Cerebellar cortex (tissue), 1 donor: ENCODE results near the gene ZNF385B.
"Not testable (repeated sequence)": the region's sequence is repeated elsewhere in the genome, so short reads cannot be mapped to it uniquely, and the experiment has no call there.

Experiments
- DNase-seq: peaks from one replicate; pipeline ENCODE4 v3.0.0-alpha.2; 2015; ENCODE audit warnings: low spot score

The ZNF385B gene

DNA sequence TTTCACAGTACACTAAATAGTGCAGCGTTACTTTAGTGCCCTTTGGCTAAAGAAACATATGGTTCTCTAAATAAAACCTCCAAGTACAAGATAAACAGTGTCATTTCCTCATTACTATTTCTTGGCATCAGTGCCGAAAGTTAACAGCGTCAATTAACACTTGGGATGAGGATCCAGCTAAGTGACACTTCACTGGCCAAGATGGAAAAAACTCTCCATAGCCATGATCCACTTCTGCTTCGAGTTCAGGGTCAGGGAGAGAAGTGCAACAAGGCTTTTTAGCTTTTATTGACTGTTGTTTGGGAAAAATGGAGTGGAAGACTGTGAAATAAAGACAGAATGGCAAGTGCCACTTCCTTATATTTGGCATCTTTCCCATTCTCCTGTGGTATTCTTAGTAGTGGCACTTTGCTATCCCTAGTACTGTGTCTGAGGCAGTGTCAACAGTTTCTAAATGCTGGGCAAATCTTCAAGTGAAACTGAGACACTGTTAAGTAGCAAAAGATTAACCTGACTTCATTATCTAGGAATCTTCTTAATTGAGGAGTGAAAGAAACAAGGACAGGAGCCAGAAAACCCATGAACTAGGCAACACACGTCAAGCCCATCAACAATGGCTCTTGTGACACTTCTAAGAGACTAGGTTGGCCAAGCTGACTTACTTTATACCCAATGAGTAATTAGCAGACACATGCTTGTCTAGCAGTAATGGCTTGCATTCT, 374.2 kb downstream of the ZNF385B start:
- DNase-seq, result peak; percentile 64

DNA sequence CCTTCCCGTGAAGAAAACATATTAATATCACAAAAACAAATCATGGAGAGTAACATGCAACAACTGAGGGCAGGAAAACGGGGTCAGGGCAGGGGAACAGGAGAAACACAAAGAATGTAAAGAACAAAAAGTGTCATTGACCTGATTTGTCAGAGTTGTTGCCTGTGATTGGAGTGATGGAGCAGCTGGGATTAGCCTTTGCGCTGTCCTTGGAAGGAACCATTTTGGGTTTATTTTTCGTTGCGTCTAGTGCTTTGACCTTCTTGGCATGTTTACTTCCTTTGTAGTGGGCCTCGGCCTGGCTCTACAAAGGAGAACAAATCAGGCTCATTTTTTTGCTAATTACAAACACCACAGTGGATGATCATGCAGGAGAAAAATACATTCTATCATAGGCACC, 378.3 kb downstream of the ZNF385B start:
- no peak for DNase-seq

DNA sequence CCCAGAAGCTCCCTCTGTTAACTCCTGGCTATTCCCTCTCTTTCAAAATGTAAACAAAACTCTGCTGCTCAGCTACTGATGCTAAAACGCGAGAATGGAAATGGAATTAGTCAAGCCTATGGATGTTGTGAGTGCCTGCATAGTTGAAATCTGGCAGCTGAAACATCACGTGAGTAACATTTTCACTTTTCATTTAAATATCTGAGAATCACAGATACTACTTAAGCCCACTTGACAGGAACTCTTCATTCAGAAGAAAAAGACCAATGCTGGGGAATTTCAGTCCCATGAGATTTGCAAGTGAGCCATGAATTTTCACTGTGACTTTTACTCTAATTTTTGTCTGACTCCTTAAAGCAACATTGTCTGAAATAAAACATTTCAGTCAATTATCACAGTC, 381.5 kb downstream of the ZNF385B start:
- DNase-seq, result no peak

DNA sequence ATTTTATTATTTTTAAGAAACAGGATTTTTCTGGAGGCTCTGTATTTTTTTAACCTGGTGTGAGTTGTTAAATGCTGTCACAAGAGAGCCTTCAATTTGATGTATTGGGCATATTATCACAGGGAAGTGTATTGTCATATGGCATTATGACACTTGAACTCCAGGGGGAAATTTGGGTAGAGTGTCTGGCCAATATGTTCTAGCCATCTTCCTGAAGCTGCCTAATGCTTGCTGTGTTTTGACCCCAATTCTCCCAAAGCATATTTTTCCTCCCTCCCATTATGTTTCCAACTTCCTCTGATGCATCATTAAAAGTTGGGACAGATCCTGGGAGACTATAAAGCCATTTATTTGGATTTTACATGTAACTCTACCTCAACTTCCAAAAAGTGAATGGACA, 382.6 kb downstream of the ZNF385B start:
- peak; percentile 85 for DNase-seq

DNA sequence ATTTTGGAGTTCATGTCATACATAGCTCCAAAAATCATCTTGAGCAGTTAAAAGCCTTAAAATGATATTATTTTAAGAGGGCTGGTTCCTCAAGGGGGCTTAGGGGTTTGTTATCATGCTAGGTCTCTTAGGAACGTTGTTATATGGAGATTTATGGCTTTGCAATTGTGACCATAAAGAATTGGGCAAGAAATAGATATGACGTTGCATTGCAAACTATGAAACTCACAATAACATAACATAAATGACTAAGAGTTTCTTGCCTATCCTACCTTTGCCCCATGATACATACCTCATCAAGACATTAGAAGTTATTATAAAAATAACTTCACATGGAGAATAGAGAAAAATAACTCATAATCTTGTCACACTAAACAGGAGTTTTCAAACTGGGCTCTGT, 390.4 kb downstream of the ZNF385B start:
- DNase-seq, result no peak

DNA sequence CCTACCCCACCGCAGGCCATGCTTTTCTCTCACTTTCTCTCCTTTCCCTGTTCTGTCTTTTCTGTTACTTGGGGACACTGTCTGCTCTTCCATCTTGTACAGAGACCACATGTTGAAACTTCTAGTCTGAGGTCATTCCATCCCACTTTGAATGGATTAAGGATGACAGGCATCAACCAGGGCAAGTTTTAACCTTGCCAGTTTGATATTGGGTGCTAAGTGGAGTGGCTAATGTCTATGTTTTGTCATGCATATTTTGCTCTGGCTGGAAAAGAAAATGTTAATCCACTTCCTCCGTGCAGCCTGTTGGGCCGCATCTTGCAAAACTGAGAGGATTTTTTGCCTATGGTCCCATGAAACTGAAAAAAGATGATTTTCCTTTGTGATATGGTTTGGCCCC, 391.3 kb downstream of the ZNF385B start:
- DNase-seq, result no peak

DNA sequence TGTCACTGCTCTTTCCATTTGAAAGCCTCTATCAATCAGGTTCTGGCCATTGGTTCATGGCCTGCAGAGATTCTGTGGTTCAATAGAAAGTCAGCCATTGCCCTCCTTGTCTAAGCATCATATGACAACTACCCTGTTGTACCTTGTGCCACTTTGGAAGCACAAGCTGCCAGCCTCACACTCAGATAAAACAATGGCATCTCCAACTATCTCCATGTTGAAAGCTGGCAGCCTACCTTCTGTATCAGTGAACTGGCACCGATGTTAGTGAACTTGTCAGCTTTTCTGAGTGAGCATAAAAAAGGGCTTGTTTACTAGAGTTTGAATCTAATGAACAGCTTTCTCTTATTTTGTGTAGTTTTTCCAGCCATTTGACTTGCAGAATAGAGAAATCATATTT, 393.5 kb downstream of the ZNF385B start:
- DNase-seq, result no peak

DNA sequence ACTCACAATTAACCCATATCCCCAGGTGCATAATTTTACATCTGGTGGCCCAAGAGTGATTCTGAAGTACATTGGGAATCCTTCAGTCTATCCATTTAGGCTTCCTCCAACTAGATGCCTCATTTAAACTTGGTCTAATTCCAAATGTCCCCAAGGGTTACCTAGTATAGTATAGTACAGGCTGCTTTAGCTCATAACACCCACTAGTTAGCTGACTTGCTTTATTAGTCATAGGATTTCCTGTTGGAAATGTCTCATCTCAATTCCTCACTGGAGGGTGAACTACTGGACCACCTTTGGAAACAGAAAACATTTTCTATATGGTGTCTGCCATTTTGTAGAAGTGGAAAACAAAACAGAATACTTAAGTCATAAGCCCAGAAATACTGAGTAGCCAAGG, 394.3 kb downstream of the ZNF385B start:
- DNase-seq, result no peak

DNA sequence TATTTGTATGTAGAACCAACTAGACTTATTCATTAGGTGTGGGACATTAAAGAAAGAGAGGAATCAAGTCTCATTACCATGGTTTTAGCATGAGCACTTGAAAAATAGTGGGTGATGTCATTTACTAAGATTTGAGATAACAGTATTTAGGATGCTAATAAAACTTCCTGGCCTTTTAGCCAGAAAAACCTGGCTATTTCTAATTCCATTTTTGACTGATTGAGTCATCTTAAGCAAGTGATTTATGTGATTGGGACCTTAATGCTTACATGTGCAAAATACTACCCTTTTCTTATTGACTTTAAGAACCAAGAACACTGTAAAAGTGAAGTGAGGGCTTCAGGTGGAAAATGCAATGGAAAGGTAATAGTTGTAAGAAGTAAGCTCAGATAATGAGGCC, 400.0 kb downstream of the ZNF385B start:
- DNase-seq, result no peak

DNA sequence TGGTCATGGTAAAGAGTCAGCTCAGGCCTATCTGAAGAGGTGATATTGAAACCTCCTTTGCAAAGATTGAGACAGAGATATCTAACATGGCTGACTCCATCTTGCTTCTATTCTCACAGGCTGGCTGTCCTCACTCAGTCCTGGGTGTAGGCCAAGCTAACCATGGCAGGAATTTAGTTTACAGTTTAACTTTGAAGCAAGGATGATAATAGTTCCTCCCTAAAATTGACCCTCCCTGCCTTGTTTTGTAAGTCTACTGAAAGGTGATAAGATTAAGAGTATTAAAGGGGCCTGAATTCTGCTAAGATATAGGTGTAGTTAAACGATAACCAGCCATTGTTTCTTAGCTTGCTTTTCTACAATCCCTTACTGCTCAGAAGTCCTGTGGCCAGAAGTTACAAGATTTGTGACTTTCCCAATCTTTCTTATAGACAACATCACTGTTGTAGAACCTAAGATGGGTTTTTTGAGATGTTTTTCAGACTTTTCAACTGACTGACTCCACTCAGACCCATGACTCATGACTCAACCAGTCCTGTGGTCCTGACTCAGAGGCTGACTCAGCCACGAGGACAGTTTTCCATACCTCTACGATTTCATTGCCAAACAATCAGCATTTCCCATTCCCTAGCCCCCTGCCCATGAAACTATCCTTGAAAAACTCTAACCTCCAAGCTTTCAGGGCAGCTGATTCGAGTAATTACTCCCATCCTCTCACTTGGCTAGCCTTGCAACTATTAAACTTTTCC, 401.1 kb downstream of the ZNF385B start:
- no peak for DNase-seq

DNA sequence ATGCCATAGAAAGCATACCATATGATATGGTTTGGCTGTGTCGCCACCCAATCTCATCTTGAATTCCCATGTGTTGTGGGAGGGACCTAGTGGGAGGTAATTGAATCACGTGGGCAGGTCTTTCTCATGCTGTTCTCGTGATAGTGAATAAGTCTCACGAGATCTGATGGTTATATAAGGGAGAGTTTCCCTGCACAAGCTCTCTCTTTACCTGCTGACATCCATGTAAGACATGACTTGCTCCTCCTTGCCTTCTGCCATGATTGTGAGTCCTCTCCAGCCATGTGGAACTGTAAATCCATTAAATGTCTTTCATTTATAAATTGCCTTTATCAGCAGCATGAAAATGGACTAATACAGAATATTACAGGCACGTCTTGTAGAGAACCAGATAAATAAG, 403.3 kb downstream of the ZNF385B start:
- DNase-seq, result not testable (repeated sequence)

DNA sequence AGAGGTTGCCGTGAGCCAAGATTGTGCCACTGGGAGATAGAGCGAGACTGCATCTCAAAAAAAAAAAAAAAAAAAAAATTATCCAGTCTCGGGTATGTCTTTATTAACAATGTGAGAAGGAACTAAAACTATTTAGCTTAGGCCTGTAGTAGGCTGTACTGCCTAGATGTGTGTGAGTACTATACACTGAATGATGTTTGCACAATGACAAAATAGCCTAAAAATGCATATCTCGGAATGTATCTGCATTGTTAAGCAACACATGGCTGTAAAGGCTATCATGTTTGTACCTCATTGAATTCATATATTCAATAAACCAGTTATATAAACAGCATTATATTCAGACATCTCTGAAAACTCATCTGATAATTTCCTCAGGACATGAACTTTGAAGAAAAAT, 405.6 kb downstream of the ZNF385B start:
- no peak for DNase-seq

DNA sequence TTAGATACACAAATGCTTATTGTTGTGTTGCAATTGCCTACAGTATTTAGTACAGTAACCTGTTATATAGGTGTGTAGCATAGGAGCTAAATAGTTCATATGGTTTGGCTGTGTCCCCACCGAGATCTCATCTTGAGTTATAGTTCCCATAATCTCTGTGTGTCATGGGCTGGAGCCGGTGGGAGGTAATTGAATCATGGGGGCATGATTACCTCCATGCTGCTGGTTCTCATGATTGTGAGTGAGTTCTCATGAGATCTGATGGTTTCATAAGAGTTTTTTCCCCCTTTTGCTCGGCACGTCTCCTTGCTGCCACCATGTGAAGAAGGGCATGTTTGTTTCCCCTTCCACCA, 406.3 kb downstream of the ZNF385B start:
- no peak for DNase-seq

DNA sequence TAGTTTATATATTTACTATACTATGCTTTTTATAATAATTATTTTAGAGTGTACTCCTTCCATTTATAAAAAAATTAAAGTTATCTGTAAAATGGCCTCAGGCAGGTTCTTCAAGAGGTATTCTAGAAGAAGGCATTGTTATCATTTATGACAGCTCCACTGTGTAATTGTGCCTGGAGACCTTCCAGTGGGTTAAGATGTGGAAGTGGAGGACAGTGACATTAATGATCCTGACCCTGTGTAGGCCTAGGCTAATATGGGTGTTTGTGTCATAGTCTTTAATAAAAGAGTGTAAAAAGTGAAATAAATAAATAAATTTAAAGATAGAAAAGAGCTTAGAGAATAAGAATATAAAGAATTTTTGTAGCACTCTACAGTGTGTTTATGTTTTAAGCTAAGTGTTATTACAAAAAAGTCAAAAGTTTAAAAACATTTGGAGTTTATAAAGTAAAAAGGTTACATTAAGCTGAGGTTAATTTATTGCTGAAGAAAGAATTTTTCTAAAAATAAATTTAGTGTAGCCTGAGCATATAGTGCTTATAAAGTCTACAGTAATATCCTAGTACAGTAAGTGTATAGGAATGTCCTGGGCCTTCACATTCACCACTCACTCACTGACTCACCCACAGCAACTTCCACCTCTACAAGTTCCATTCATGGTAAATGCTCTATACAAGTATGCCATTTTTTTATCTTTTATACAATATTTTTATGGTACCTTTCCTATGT, 406.8 kb downstream of the ZNF385B start:
- no peak for DNase-seq

DNA sequence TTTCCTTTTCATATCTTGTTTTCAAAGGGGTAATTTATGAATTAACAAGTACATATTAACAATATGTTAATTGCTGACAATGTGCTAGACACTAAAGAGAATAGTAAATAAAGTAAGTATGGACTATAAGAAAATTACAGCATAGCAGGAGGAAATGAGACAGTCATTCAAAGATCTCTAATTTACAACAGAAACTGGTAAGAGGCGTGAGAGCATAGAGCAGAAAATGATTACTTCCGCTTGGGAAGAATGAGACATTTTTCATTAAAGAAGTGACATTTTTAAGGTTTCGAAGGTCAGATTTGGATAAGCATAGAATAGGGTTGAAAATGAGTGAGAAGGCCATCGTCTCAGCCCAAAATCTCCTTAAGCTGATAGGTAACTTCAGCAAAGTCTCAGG, 412.4 kb downstream of the ZNF385B start:
- no peak for DNase-seq

DNA sequence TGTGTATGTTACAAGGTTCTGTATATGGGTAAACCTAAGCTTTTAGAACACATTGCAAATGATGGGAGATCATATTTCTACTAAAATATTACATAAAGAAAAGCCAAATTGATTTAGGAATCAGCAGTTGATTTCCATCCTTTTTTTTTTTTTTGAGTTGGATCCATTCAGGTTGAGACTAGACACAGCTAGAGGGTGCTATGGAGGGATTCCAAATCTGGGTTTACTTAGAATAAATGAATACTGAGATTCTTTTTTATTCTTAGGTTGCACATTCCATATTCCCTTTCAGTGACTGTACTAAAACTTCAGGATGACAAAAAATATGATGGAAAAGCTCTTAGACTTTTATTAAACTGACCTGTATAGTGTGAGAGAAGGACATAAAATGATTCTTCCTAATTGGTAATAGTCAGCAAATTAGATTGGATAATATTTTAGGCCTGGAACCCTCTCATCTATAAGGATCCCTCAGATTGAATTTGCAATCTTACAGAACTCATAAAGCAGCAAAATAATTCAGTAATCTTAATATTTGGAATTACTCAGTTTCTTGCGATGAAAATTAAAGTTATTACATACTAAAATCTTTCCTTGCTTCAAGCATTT, 413.5 kb downstream of the ZNF385B start:
- no peak for DNase-seq

DNA sequence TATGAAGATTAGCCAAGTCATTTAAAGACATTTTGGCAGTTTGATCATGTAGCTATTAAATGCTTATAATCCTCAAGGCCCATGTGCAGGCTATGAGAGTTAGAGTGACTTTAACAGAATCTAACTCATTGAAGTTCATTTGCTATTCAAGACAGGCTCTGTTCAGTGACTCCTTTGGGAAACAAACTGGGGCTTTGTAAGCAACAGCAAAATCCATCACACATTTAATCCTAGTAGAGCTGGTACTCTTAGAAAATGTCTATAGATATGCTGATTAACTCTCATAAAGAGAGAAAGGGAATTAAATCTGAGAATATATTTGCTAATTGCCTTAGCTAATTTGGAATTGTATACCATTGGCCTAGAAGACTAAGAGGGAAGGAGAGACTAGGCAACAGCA, 414.0 kb downstream of the ZNF385B start:
- DNase-seq, result no peak

DNA sequence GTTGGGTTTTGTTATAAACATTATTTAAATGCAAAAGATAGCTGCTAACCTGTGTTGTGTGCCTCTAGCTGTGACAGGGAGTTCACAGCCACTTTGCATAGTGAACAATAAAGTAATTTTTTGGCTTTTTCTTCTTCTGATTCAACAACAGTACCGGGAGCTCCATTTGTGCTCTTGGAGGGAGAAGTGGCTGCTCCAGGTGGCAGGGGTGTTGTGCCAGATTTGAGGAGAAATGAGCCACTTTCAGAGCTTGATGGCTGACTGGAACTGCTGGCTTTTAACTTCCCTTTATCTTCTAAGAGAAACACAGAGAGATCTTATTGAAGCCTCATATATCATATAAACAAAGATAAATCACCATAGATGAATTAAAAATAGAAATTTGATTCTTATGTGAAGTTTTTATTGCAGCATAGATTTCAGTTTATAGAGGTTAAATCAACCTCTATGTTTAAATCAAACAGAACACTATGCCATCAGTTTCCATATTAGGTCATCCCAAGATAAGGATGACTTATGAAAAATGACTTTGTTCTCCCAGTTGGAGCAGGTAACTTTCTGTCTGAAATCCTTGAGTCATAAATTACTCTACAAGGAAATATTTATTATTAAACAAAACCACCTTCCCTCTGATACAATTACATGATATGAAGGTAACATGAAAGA, 414.8 kb downstream of the ZNF385B start:
- peak; percentile 68 for DNase-seq

DNA sequence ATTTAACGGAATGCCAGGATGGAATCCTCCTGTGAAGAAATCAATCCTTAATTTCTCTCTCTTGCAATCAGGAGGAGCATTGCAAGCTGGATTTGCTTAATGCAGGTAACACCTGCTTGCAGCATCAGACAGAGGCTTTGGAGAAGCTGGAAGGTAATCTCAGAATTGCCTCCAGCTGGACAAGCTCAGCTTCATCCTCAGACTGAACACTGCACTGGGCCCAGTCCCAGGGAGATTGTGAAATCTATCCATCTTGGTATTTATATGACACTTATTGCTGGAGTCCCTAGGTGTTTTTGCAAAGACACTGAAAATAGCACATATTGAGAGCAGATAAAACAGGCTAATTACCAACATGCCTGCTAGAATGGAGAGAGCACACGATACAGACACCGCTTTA, 417.4 kb downstream of the ZNF385B start:
- DNase-seq, result no peak

DNA sequence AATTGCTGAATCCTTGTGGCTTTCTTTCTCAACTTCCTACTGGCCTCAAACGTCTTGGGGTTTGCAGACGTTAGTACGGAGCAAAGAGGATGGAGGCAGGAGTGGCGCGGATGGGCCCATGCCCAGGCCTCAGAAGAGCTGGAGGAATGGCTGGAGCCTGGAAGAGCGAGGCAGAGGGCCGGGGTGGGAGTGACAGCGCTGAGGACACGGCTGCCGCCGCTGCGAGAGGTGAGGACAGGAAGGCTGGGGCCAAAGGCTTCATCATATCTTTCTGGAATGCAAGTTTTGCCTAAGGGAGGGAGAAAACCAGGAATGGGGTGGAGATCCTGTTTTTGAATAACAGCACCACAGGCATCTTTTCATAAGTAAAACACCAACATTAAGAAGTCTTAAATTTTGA, 418.2 kb downstream of the ZNF385B start:
- no peak for DNase-seq

DNA sequence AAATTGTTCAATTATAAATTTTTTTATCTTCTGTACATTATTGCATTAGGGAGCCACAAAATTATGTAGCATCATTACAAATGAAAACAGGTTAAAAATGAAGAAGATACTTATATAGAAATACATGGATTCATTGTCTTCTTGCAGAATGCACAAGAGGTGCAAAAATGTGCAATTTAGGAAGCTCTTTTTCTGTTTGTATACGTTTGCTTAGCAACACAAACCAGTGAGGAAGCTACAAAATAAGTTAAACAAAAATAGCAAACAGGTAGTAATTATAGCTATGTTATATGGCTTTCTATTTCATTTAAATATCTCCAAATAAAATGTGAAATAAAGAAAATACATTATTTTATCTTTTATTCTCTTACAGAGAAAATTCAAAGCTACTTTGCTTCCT, 419.2 kb downstream of the ZNF385B start:
- DNase-seq, result no peak

DNA sequence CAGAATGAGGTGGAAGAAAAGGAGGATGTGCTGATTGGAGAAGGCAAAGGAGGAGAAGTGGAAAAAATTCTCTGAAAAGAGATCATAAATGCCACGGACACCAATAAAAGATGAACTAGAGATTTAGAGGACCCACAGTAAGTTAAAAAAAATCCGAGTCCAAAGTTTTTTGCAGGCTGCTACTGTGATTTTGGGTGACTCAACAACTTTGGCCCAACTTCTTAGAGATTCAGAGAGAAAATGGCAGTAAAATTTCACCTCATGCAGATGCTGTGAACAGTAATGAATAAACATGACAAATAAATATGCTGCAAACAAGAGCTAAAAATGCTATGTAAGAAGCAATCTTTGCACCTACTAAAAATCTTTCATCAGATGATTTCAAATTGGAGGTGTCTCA, 419.9 kb downstream of the ZNF385B start:
- no peak for DNase-seq
